Kidney (tissue), 14 donors: ENCODE results near the gene RNF150. TPM values are rescaled to one million over a fixed set of nuclear protein-coding genes. Genes with fewer than 3 reads are reported as not detected.

Experiments used
- DNase-seq, 5 donors: peaks; one replicate each; pipeline ENCODE4 v3.0.0-alpha.2; 2013 to 2020
- FAIRE-seq: peaks from 2 replicates; lab custom pipeline; 2012; peaks lifted over from hg19 to GRCh38; lab: Jason Lieb, UNC
- H3K27ac ChIP-seq, 2 donors: one replicate each; pipeline ENCODE4 v1.7.0; 2013; ENCODE audit warnings: low read depth in 2 of 2, low read length in 2 of 2, inconsistent platforms in 1 of 2
- H3K27me3 ChIP-seq: one replicate; pipeline ENCODE4 v1.7.1; 2013; ENCODE audit warnings: low read length, inconsistent platforms; ENCODE audit not compliant: control insufficient read depth, insufficient read depth
- H3K36me3 ChIP-seq, 3 donors: one replicate each; pipeline versions ENCODE4 v1.7.0 to v1.7.1; 2013; ENCODE audit warnings: low read length in 3 of 3, control low read depth in 1 of 3, inconsistent platforms in 1 of 3; ENCODE audit not compliant: insufficient read depth in 3 of 3, control insufficient read depth in 2 of 3
- H3K4me1 ChIP-seq, 3 donors: one replicate each; pipeline versions ENCODE4 v1.7.0 to v1.7.1; 2013; ENCODE audit warnings: low read length in 3 of 3, inconsistent platforms in 1 of 3, low read depth in 1 of 3; ENCODE audit not compliant: control insufficient read depth in 2 of 3, insufficient read depth in 2 of 3
- H3K4me3 ChIP-seq, 3 donors: one replicate each; pipeline versions ENCODE4 v1.7.0 to v1.8.1; 2013; ENCODE audit warnings: low read length in 3 of 3, control low read depth in 1 of 3, inconsistent platforms in 1 of 3
- H3K9ac ChIP-seq, 3 donors: one replicate each; pipeline versions ENCODE4 v1.7.0 to v1.7.1; 2013; ENCODE audit warnings: low read length in 3 of 3, control low read depth in 1 of 3, inconsistent platforms in 1 of 3
- H3K9me3 ChIP-seq, 3 donors: one replicate each; pipeline versions ENCODE4 v1.7.0 to v1.7.1; 2013; ENCODE audit warnings: low read length in 3 of 3, control low read depth in 1 of 3, inconsistent platforms in 1 of 3; ENCODE audit not compliant: control insufficient read depth in 2 of 3, insufficient read depth in 1 of 3
- intact Hi-C: fragments of 100-400 bp; cut with DNase I; formaldehyde crosslinking; loops from one replicate; pipeline ENCODE4 v1.11.1; 2022
- polyA plus RNA-seq: library from polyadenylated mRNA; stranded (reverse); fragments of 350-450 nt; fragmentation: Illumina TruSeq; extraction: RNeasy Lipid Tissue Mini Kit (QIAGEN cat#74804); gene quantifications from one replicate; pipeline ENCODE4 v1.2.3, GENCODE V29; 2014; ENCODE audit warnings: low read depth, low replicate concordance; ENCODE audit not compliant: insufficient read depth
- total RNA-seq: library from RNA; stranded (reverse); fragmentation: NEBNext Ultra II Directional; extraction: Animal tissue kit (Norgen Biotek cat#: 25700); gene quantifications from one replicate; pipeline ENCODE4 v1.2.1, GENCODE V29; 2021
- TF ChIP-seq, protein P1 (sequence below): IDR thresholded peaks from 3 replicates; pipeline ENCODE4 v1.5.1; 2012; ENCODE audit warnings: mild to moderate bottlenecking, moderate library complexity, borderline replicate concordance; ENCODE audit not compliant: insufficient read depth; ENCODE audit errors: extremely low read depth
- donor health status: control.
- donor health status: control.
- donor health status: control.
- donor health status: control.
- donor health status: control.
- donor health status: DM: yes; HTN: yes; CAD: no.
- donor health status: Normal renal cell carcinoma (clear cell type).

RNF150 gene
- total and polyA plus RNA-seq, 2 donors from 2014 or later: 5.0 to 34.2 TPM

DNA sequence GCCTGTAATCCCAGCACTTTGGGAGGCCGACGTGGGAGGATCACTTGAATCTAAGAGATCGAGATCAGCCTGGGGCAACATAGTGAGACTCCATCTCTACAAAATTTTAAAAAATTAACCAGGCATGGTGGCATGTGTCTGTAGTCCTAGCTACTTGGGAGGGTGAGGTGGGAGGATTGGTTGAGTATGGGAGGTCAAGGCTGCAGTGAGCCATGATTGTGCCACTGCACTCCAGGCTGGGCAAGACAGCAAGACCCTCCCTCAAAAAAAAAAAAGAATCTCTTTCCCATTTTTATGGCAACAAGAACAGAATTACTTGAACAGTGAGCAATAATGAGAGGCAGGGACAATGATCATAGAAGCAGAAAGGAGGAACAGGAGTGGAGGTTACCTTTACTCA, 94.8 kb downstream of the RNF150 start:
- no peaks in the 10 kb centered on the region for H3K4me1 ChIP-seq
- FAIRE-seq (no peak), DNase-seq (no peak)
- H3K27me3 ChIP-seq: no peaks in the 10 kb centered on the region
- TF ChIP-seq, protein P1, sequence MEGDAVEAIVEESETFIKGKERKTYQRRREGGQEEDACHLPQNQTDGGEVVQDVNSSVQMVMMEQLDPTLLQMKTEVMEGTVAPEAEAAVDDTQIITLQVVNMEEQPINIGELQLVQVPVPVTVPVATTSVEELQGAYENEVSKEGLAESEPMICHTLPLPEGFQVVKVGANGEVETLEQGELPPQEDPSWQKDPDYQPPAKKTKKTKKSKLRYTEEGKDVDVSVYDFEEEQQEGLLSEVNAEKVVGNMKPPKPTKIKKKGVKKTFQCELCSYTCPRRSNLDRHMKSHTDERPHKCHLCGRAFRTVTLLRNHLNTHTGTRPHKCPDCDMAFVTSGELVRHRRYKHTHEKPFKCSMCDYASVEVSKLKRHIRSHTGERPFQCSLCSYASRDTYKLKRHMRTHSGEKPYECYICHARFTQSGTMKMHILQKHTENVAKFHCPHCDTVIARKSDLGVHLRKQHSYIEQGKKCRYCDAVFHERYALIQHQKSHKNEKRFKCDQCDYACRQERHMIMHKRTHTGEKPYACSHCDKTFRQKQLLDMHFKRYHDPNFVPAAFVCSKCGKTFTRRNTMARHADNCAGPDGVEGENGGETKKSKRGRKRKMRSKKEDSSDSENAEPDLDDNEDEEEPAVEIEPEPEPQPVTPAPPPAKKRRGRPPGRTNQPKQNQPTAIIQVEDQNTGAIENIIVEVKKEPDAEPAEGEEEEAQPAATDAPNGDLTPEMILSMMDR: no peak
- H3K27ac ChIP-seq: no peak overlapping the region
- H3K9ac ChIP-seq: no peak overlapping the region
- H3K4me3 ChIP-seq: no peak overlapping the region
- peaks cover 0 to 9% (median 0%) of the 10 kb centered on the region in 3 donors for H3K9me3 ChIP-seq
- H3K36me3 ChIP-seq: no peaks in the 10 kb centered on the region
- intact Hi-C loops: no loop called here

DNA sequence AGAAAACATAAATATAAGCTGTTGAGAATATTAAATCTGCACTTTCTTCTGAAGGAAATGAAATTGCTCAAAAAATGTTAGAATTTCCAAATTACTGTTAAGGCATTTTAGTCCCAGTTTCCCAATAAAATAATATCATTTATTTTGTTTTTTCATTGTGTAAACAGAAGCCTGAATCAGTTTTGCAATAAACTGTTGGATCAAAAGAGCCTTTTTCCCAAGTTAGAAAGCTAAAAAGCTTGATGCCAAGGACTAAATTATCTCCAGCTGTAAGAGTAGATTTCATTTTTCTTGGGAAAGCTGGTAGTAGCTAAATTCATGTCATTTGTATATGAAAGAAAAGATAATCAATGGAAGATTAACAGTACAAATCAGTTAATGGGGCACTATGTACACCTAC, 95.8 kb downstream of the RNF150 start:
- DNase-seq (no peak), FAIRE-seq (no peak)
- Histone ChIP-seq H3K4me3 (no peak overlapping the region), H3K9me3 (peaks cover 0 to 12% (median 0%) of the 10 kb centered on the region in 3 donors), H3K4me1 (no peaks in the 10 kb centered on the region), H3K9ac (no peak overlapping the region), H3K27ac (no peak overlapping the region), H3K27me3 (no peaks in the 10 kb centered on the region), H3K36me3 (no peaks in the 10 kb centered on the region)
- intact Hi-C loops: no loop called here
- TF ChIP-seq, protein P1: no peak

DNA sequence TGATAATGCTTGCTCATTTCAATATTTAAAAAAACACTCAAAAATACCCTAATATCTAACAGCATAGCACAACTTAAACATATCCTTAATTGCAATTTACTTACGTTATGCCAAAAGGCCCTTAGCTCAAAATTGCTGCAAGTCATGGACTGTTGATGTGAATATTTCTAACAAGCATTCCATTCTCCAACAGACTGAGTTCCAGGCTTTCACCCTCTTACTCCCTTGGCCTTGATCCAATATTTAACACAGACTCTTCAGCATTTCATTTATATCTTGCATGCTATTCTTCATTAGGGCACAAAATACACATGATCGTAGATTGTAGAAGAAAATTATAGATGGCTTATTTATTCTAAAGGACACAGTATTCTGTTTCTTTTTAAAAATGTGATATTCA, 96.5 kb downstream of the RNF150 start:
- FAIRE-seq (no peak), DNase-seq (peak in 1 of 5 donors; percentile 29)
- peaks cover 0 to 12% (median 1%) of the 10 kb centered on the region in 3 donors for H3K9me3 ChIP-seq
- no peak overlapping the region for H3K27ac ChIP-seq
- intact Hi-C loops: no loop called here
- H3K36me3 ChIP-seq: no peaks in the 10 kb centered on the region
- no peak overlapping the region for H3K9ac ChIP-seq
- no peaks in the 10 kb centered on the region for H3K4me1 ChIP-seq
- TF ChIP-seq, protein P1: no peak
- no peaks in the 10 kb centered on the region for H3K27me3 ChIP-seq
- H3K4me3 ChIP-seq: no peak overlapping the region

DNA sequence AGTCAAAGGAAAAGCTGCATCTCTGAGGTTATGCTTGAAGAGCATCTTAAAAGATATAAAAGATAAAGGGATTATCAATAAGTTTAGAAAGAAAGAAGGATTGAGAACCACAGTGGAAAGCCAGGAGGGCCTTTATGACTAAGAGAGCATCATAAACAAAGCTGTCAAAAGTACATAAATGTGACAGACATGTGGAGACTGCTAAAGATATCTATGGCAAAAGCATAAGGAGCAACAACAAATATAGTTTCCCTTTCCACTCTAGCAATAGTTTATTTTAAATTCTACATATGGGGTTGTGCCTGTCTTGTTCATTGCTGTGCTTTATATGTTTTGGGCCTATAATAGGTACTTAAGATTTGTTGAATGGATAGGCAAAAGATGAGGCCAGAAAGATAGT, 97.3 kb downstream of the RNF150 start:
- no peak for FAIRE-seq
- H3K27ac ChIP-seq: no peak overlapping the region
- no peak overlapping the region for H3K9ac ChIP-seq
- TF ChIP-seq, protein P1: no peak
- no peaks in the 10 kb centered on the region for H3K4me1 ChIP-seq
- intact Hi-C loops: no loop called here
- DNase-seq: no peak
- H3K36me3 ChIP-seq: no peaks in the 10 kb centered on the region
- H3K4me3 ChIP-seq: no peak overlapping the region
- H3K27me3 ChIP-seq: no peaks in the 10 kb centered on the region
- H3K9me3 ChIP-seq: peaks cover 0 to 12% (median 1%) of the 10 kb centered on the region in 3 donors
